ENCODE data around the gene CXCL1.

Gene CXCL1

DNA sequence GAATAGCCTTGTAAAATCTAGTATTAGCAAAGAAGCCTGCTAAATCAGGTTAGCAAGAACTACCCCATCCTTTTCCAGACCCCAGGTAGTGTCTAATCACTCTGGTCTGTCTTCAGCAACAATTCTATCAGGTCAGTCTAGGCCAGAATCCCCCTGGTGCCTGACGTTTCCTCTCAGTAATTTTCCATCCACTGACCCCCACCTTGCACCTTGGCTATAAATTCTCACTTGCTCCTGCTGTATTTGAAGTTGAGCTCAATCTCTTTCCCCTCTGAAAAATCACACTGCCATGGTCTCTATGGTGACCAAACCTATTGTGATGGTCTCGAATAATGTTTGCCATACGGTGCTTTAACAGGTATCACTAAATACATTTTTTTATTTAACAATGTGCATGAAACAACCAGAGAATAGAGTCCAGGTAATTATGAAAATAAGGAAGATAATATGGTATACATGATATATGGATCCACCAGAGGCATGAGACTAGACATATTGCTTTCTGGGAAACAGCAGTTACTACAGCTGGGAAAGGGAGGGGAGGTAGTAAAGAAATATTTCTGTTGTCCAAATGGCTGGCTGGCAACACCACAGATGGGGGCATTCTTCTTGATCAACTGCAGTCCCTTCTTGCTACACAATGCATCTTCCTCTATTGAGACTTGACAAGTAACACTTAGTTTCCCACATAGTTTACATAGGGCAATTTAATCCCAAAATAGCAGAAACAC lies 33.8 kb downstream of the CXCL1 start:
- DNase-seq (ENCODE audit: insufficient read length, low spot score): no peak
- no peak for FAIRE-seq
- TF ChIP-seq POLR2A (IDR thresholded peaks at IDR 0.05; ENCODE audit: low read depth, low read length): no peak

DNA sequence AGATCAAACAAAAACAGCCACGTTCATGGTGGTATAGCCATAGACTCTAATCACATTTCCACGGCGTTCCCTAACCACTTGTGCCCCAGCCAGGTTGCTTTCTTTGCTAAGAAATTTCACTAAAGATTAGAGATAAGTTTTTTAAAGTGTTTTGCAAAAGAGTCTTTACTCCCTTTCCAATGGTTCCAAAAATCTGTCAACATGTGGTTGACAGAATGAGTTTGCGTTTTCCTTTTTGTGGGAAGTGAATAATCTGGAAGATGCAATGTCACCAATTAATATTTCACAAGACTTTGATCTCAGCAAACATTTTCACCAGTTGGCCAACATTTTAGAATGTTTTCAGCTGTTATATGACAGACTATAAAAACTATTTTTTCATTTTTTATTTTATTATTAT lies 35.3 kb downstream of the CXCL1 start:
- TF ChIP-seq POLR2A (IDR thresholded peaks at IDR 0.05; ENCODE audit: low read depth, low read length): no peak
- DNase-seq (ENCODE audit: insufficient read length, low spot score) (no peak), FAIRE-seq (no peak)

DNA sequence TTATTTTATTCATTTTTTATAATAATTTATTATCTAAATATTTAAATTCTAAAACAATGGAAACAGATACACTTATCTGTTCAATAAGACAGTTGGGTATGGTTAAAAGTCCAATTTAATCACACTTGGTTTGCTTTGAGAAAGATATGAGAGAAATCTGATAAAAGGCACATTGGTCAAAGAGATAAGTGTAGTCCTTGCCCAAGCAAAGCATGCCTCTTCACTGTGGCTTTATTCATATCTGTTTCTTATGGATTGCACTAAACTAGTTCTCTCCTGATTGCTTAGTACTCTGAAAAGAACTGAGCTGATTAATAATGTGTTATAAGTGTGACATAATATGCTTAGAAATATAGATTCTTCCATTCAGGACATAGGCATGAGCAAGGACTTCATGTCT lies 39.8 kb downstream of the CXCL1 start:
- DNase-seq (ENCODE audit: insufficient read length, low spot score) (no peak), FAIRE-seq (no peak)
- no peak for TF ChIP-seq POLR2A (IDR thresholded peaks at IDR 0.05; ENCODE audit: low read depth, low read length)

GRCh38 chr4:73911746-73912145 lies 42.6 kb downstream of the CXCL1 start:
- DNase-seq (ENCODE audit: insufficient read length, low spot score): no peak
- FAIRE-seq: no peak

DNA sequence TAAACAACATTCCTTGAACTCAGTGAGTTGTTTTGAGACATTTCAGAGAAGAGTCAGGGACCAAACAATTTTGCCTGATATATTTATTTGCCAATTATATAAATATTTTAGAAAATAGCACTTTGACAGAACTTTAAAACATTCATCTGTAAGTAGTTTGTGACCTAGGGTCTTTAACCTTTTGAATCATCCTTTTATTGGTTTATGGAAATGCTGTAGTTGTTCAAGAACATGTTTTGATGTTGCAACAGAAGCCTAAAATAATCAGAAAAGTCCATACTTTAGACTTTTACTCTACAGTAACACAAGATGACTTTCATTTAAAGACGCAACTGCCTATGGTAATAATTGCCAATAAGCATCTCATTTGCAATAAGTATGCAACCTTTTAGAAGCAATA lies 43.0 kb downstream of the CXCL1 start:
- FAIRE-seq (no peak), DNase-seq (ENCODE audit: insufficient read length, low spot score) (no peak)
- no peak for TF ChIP-seq POLR2A (IDR thresholded peaks at IDR 0.05; ENCODE audit: low read depth, low read length)

More at GRCh38 chr4:73911746-73912145, 42.6 kb downstream of the CXCL1 start:
- TF ChIP-seq POLR2A (IDR thresholded peaks at IDR 0.05; ENCODE audit: low read depth, low read length): no peak

- no peak for DNase-seq (ENCODE audit: insufficient read length, low spot score)
- no peak for FAIRE-seq
- TF ChIP-seq POLR2A (IDR thresholded peaks at IDR 0.05; ENCODE audit: low read depth, low read length): no peak
These were observed 44.9 kb downstream of the CXCL1 start for GRCh38 chr4:73914071-73914470.

DNA sequence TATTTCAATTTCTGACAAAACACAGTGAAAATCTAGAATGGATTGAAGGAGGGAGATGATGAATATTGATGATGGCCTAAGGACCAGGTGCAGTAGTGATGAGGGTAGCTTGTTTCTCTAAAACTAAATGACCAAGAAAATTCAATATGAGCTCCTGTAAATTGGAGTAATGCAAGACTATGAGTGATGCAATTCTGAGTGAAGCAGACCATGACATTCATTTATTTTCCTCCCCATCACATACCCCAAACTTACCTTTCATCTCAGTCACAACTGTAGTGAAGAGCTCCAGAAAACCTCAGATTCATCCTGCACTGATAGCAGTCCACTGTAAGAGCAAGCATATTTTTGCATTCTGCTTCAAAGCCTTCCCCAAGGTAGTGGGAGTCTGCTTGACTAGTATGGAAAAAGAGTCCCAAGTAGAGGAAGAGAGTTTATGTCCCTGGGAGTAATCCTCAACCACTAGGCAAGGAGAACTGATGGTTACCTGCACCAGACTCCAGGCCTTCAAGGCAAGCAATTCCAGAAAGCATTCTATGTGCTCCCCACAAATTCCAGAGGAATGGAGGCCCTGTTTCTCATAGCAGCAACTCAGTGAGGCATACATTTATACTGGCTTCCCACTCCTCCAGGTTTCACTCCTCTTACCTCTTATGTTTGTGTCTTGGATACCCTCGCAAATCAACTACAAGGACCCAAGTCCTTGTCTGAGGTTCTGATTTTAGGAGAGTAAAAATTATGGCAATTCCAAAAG lies 47.2 kb downstream of the CXCL1 start:
- TF ChIP-seq POLR2A (IDR thresholded peaks at IDR 0.05; ENCODE audit: low read depth, low read length): no peak
- DNase-seq (ENCODE audit: insufficient read length, low spot score) (no peak), FAIRE-seq (no peak)

DNA sequence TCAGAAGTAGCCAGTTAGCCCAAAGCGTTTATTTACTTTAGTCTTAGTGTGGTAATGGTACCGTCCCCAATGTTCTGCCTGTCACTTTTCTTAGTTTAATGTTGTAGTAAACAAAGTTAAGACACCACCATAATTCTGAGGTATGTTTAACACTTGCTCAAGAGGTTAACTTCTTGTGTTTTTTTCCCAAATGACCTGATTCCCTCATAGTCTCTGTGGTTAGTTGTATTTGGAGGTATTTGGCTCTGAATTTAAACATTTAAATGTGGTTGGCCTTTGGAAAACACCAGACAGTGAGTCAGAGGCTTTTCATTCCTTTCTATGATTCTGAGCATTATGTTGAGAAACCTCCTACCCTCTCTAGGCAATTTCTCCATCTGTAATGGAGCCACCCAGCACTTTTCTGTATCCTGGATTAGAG lies 47.9 kb downstream of the CXCL1 start:
- DNase-seq (ENCODE audit: insufficient read length, low spot score): peak; percentile 19
- peak; percentile 82 for FAIRE-seq
- TF ChIP-seq POLR2A (IDR thresholded peaks at IDR 0.05; ENCODE audit: low read depth, low read length): no peak

DNA sequence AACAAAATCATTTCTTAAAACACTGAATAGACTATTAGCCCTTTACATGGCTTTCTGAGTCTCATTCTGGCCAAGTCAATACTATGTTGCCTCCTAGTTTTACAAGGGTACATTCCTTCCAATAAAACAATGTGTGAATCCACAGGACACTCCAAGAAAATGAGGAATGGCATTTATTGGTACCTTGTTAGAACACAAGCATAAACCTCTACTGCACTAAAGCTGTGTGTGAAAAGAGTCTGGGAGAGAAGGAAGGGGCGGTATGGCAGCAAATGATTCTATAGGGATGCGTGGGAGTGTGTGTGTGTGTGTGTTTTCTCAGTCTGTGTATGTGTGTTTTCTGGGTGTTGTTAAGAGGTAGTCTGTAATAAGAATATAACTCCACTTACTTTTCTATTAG lies 48.9 kb downstream of the CXCL1 start:
- DNase-seq (ENCODE audit: insufficient read length, low spot score) (no peak), FAIRE-seq (no peak)

GRCh38 chr4:73919691-73920090 lies 50.5 kb downstream of the CXCL1 start:
- FAIRE-seq (no peak), DNase-seq (ENCODE audit: insufficient read length, low spot score) (no peak)
- TF ChIP-seq POLR2A (IDR thresholded peaks at IDR 0.05; ENCODE audit: low read depth, low read length): no peak

More for the DNA sequence above, 48.9 kb downstream of the CXCL1 start:
- no peak for TF ChIP-seq POLR2A (IDR thresholded peaks at IDR 0.05; ENCODE audit: low read depth, low read length)

Measured in H54 (cell line).